Liver (tissue), 9 donors: ENCODE data around the gene XPR1. TPM values are rescaled to one million over a fixed set of nuclear protein-coding genes. Genes with fewer than 3 reads are reported as not detected.

ENCODE experiments used
- DNase-seq: peaks from one replicate; pipeline ENCODE4 v3.0.0-alpha.2; 2017; ENCODE audit warnings: low spot score
- H3K27ac ChIP-seq, 2 donors: one replicate each; pipeline ENCODE4 v1.7.0; 2013; ENCODE audit warnings: inconsistent platforms in 2 of 2, low read length in 2 of 2, control low read depth in 1 of 2, low read depth in 1 of 2, mild to moderate bottlenecking in 1 of 2
- H3K27me3 ChIP-seq, 4 donors: one replicate each; pipeline versions ENCODE4 v1.6.1 to v1.7.0; 2013; ENCODE audit warnings: low read length in 3 of 4, inconsistent platforms in 1 of 4, mild to moderate bottlenecking in 1 of 4, moderate library complexity in 1 of 4; ENCODE audit not compliant: control insufficient read depth in 4 of 4, insufficient read depth in 4 of 4
- H3K36me3 ChIP-seq, 4 donors: one replicate each; pipeline versions ENCODE4 v1.6.1 to v1.7.0; 2013; ENCODE audit warnings: low read length in 3 of 4, mild to moderate bottlenecking in 3 of 4, low read depth in 1 of 4, moderate library complexity in 1 of 4; ENCODE audit not compliant: control insufficient read depth in 4 of 4, insufficient read depth in 3 of 4
- H3K4me1 ChIP-seq, 4 donors: one replicate each; pipeline versions ENCODE4 v1.6.1 to v1.7.0; 2013; ENCODE audit warnings: low read length in 3 of 4, mild to moderate bottlenecking in 3 of 4, moderate library complexity in 1 of 4; ENCODE audit not compliant: control insufficient read depth in 4 of 4, insufficient read depth in 4 of 4
- H3K4me3 ChIP-seq, 3 donors: one replicate each; pipeline versions ENCODE4 v1.6.1 to v1.7.0; 2013; ENCODE audit warnings: low read length in 3 of 3, control low read depth in 1 of 3, low read depth in 1 of 3, mild to moderate bottlenecking in 1 of 3
- H3K9ac ChIP-seq, 2 donors: one replicate each; pipeline ENCODE4 v1.7.0; 2013; ENCODE audit warnings: low read length in 2 of 2, mild to moderate bottlenecking in 2 of 2, moderate library complexity in 2 of 2, control low read depth in 1 of 2, low read depth in 1 of 2
- H3K9me3 ChIP-seq, 4 donors: one replicate each; pipeline versions ENCODE4 v1.6.1 to v1.7.0; 2013; ENCODE audit warnings: low read length in 3 of 4; ENCODE audit not compliant: control insufficient read depth in 4 of 4
- EGR1 ChIP-seq, 2 donors: IDR thresholded peaks; 2 replicates each; pipeline ENCODE4 v1.6.1; 2016 to 2018; ENCODE audit warnings: antibody characterized with exemption in 2 of 2, low read depth in 2 of 2
- FOXA1 ChIP-seq: IDR thresholded peaks from 2 replicates; pipeline ENCODE4 v1.6.1; 2016; ENCODE audit warnings: antibody characterized with exemption
- FOXA2 ChIP-seq: IDR thresholded peaks from 2 replicates; pipeline ENCODE4 v1.6.1; 2016; ENCODE audit warnings: antibody characterized with exemption
- GABPA ChIP-seq, 2 donors: IDR thresholded peaks in 1 of 2; conservative IDR thresholded peaks in 1 of 2; 2 replicates each; pipeline ENCODE4 v1.6.1; 2016; ENCODE audit warnings: antibody characterized with exemption in 2 of 2, mild to moderate bottlenecking in 1 of 2, moderate library complexity in 1 of 2
- HNF4A ChIP-seq, 2 donors: conservative IDR thresholded peaks; 2 replicates each; pipeline ENCODE4 v1.6.1; 2016; ENCODE audit warnings: antibody characterized with exemption in 2 of 2, mild to moderate bottlenecking in 2 of 2
- HNF4G ChIP-seq: IDR thresholded peaks from 2 replicates; pipeline ENCODE4 v1.6.1; 2016; ENCODE audit warnings: antibody characterized with exemption
- JUND ChIP-seq, 2 donors: IDR thresholded peaks; 2 replicates each; pipeline ENCODE4 v1.6.1; 2016; ENCODE audit warnings: antibody characterized with exemption in 2 of 2
- NR2F2 ChIP-seq: IDR thresholded peaks from 2 replicates; pipeline ENCODE4 v1.6.1; 2016; ENCODE audit warnings: antibody characterized with exemption
- RAD21 ChIP-seq, 2 donors: IDR thresholded peaks; 2 replicates each; pipeline ENCODE4 v1.6.1; 2016; ENCODE audit warnings: antibody characterized with exemption in 2 of 2, mild to moderate bottlenecking in 2 of 2
- RXRA ChIP-seq, 2 donors: IDR thresholded peaks; 2 replicates each; pipeline ENCODE4 v1.6.1; 2017 to 2018; ENCODE audit warnings: antibody characterized with exemption in 2 of 2, mild to moderate bottlenecking in 1 of 2
- SP1 ChIP-seq: IDR thresholded peaks from 2 replicates; pipeline ENCODE4 v1.6.1; 2018; ENCODE audit warnings: antibody characterized with exemption, mild to moderate bottlenecking
- TAF1 ChIP-seq: conservative IDR thresholded peaks from 2 replicates; pipeline ENCODE4 v1.6.1; 2016; ENCODE audit warnings: antibody characterized with exemption, mild to moderate bottlenecking
- YY1 ChIP-seq: IDR thresholded peaks from 2 replicates; pipeline ENCODE4 v1.6.1; 2016; ENCODE audit warnings: antibody characterized with exemption, mild to moderate bottlenecking
- polyA plus RNA-seq, 2 donors: library from polyadenylated mRNA; stranded (reverse) in 1 of 2; unstranded in 1 of 2; fragments of 200-250 nt in 1 of 2; fragments of >200 nt in 1 of 2; fragmentation: Nextera tagmentation in 1 of 2; extraction: Ambion mirVana in 1 of 2; gene quantifications; one replicate each; pipeline versions ENCODE4 v1.2.1 to v1.2.3, GENCODE V29; 2013 to 2015
- total RNA-seq, 2 donors: library from RNA; depleted of rRNA; stranded (reverse); fragments of >200 nt; gene quantifications; one replicate each; pipeline ENCODE4 v1.2.3, GENCODE V29; 2014
- TF ChIP-seq, protein P1 (sequence below): IDR thresholded peaks from 2 replicates; pipeline ENCODE4 v1.6.1; 2016; ENCODE audit warnings: antibody characterized with exemption
- TF ChIP-seq, protein P2 (sequence below): IDR thresholded peaks from 2 replicates; pipeline ENCODE4 v1.6.1; 2016; ENCODE audit warnings: antibody characterized with exemption
- TF ChIP-seq, protein P3 (sequence below): IDR thresholded peaks from 2 replicates; pipeline ENCODE4 v1.6.1; 2016; ENCODE audit warnings: antibody characterized with exemption
- TF ChIP-seq, protein P4 (sequence below): IDR thresholded peaks from 2 replicates; pipeline ENCODE4 v1.6.1; 2016; ENCODE audit warnings: antibody characterized with exemption, mild to moderate bottlenecking
- TF ChIP-seq, protein P5 (sequence below): fragments of 150-350 bp; IDR thresholded peaks from 2 replicates; pipeline ENCODE4 v1.5.1; 2017; ENCODE audit warnings: improper control_type of control experiment, low read depth, low read length; ENCODE audit not compliant: missing input control
- donor health status: healthy.
- donor health status: healthy.
- donor health status: healthy.
- donor health status: healthy.
- donor health status: healthy.

Gene XPR1
- total and polyA plus RNA-seq, 4 donors: 1.8 to 14.3 (median 5.9) TPM

DNA sequence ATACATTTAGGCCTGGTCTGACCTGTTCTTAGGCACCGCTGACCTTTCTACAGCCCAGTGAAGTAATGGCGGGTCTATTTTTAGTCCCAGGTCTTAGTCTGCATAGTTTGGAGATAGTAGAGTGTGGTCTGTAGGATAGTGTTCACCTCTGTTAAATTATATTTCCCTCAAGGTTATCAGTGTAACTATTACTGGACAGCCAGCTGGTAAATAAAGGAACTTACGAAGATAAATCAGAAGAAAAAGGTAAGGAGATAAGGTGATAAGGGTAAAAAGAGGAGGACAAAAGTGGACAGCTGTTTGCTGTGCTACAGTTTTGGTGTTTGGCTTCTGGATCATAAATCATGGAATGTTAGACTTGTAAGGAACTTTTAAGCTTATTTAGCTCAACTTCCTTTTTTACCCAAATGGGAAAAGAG, 8.7 kb downstream of the XPR1 start (continued):
- TF ChIP-seq, protein P1, sequence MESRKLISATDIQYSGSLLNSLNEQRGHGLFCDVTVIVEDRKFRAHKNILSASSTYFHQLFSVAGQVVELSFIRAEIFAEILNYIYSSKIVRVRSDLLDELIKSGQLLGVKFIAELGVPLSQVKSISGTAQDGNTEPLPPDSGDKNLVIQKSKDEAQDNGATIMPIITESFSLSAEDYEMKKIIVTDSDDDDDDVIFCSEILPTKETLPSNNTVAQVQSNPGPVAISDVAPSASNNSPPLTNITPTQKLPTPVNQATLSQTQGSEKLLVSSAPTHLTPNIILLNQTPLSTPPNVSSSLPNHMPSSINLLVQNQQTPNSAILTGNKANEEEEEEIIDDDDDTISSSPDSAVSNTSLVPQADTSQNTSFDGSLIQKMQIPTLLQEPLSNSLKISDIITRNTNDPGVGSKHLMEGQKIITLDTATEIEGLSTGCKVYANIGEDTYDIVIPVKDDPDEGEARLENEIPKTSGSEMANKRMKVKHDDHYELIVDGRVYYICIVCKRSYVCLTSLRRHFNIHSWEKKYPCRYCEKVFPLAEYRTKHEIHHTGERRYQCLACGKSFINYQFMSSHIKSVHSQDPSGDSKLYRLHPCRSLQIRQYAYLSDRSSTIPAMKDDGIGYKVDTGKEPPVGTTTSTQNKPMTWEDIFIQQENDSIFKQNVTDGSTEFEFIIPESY: no peak
- TF ChIP-seq RXRA (IDR thresholded peaks at IDR 0.05) (no peak), FOXA1 (no peak)

DNA sequence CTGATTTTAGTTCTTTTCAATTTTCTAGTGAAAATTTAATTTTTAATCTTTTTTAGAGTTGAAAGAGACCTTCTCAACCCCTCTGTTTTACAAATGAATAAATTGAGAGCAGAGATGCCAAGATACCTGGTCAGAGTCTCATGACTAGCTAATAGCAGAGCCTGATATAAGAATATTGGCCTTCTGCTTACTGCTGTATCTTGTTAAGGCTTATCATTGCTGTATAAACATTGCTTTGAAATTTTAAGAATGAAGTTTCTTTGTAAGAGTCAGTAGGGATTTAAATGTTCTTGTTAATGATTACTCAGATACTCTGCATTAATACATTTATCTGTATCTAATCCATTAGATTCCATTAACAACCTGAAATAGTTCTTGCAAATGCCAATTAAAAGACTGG, 9.8 kb downstream of the XPR1 start:
- Histone ChIP-seq H3K27ac (no peak overlapping the region), H3K27me3 (no peaks in the 10 kb centered on the region), H3K4me3 (no peak overlapping the region), H3K9me3 (no peaks in the 10 kb centered on the region), H3K36me3 (no peaks in the 10 kb centered on the region), H3K4me1 (peaks cover 0 to 6% (median 3%) of the 10 kb centered on the region in 4 donors), H3K9ac (no peak overlapping the region)
- TF ChIP-seq YY1 (no peak), FOXA1 (no peak), SP1 (no peak), HNF4A (conservative IDR thresholded peaks at IDR 0.05) (no peak), TAF1 (no peak), HNF4G (no peak), NR2F2 (no peak), RXRA (IDR thresholded peaks at IDR 0.05) (no peak), EGR1 (IDR thresholded peaks at IDR 0.05; ENCODE audit: low read depth in 2 of 2) (no peak), JUND (IDR thresholded peaks at IDR 0.05) (no peak), GABPA (IDR thresholded peaks at IDR 0.05 in 1 of 2, conservative IDR thresholded peaks at IDR 0.05 in 1 of 2) (no peak), FOXA2 (no peak), RAD21 (IDR thresholded peaks at IDR 0.05) (no peak)
- TF ChIP-seq, protein P2, sequence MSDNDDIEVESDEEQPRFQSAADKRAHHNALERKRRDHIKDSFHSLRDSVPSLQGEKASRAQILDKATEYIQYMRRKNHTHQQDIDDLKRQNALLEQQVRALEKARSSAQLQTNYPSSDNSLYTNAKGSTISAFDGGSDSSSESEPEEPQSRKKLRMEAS: no peak
- TF ChIP-seq, protein P3, sequence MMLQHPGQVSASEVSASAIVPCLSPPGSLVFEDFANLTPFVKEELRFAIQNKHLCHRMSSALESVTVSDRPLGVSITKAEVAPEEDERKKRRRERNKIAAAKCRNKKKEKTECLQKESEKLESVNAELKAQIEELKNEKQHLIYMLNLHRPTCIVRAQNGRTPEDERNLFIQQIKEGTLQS: no peak
- TF ChIP-seq, protein P4, sequence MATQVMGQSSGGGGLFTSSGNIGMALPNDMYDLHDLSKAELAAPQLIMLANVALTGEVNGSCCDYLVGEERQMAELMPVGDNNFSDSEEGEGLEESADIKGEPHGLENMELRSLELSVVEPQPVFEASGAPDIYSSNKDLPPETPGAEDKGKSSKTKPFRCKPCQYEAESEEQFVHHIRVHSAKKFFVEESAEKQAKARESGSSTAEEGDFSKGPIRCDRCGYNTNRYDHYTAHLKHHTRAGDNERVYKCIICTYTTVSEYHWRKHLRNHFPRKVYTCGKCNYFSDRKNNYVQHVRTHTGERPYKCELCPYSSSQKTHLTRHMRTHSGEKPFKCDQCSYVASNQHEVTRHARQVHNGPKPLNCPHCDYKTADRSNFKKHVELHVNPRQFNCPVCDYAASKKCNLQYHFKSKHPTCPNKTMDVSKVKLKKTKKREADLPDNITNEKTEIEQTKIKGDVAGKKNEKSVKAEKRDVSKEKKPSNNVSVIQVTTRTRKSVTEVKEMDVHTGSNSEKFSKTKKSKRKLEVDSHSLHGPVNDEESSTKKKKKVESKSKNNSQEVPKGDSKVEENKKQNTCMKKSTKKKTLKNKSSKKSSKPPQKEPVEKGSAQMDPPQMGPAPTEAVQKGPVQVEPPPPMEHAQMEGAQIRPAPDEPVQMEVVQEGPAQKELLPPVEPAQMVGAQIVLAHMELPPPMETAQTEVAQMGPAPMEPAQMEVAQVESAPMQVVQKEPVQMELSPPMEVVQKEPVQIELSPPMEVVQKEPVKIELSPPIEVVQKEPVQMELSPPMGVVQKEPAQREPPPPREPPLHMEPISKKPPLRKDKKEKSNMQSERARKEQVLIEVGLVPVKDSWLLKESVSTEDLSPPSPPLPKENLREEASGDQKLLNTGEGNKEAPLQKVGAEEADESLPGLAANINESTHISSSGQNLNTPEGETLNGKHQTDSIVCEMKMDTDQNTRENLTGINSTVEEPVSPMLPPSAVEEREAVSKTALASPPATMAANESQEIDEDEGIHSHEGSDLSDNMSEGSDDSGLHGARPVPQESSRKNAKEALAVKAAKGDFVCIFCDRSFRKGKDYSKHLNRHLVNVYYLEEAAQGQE: no peak
- TF ChIP-seq, protein P5, sequence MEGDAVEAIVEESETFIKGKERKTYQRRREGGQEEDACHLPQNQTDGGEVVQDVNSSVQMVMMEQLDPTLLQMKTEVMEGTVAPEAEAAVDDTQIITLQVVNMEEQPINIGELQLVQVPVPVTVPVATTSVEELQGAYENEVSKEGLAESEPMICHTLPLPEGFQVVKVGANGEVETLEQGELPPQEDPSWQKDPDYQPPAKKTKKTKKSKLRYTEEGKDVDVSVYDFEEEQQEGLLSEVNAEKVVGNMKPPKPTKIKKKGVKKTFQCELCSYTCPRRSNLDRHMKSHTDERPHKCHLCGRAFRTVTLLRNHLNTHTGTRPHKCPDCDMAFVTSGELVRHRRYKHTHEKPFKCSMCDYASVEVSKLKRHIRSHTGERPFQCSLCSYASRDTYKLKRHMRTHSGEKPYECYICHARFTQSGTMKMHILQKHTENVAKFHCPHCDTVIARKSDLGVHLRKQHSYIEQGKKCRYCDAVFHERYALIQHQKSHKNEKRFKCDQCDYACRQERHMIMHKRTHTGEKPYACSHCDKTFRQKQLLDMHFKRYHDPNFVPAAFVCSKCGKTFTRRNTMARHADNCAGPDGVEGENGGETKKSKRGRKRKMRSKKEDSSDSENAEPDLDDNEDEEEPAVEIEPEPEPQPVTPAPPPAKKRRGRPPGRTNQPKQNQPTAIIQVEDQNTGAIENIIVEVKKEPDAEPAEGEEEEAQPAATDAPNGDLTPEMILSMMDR: no peak
- TF ChIP-seq, protein P1: no peak
- DNase-seq: no peak
